Measurements from ENCODE around the gene SPAG8. TPM values are rescaled to one million over a fixed set of nuclear protein-coding genes. Genes with fewer than 3 reads are reported as not detected.

SPAG8 gene
- total and polyA plus RNA-seq, 9 of the 15 experiments (the other 6 are each of a cell fraction or from before 2014, with no cell fraction given): 0.03 to 0.47 (median 0.21) TPM

- TF ChIP-seq CLOCK (CRISPR knock-in tag; IDR thresholded peaks at IDR 0.05; ENCODE audit: borderline replicate concordance) (no peak), KAT7 (CRISPR knock-in tag; IDR thresholded peaks at IDR 0.05; ENCODE audit: borderline replicate concordance) (no peak), COPS2 (conservative IDR thresholded peaks at IDR 0.05) (no peak), RCOR1 (IDR thresholded peaks at IDR 0.05; ENCODE audit: borderline replicate concordance in 1 of 2, low read depth in 2 of 2, low read length in 2 of 2) (0 out of 4 replicates have a peak, but pooled peaks of 1 of the 2 experiments have one; percentile 27), ZNF444 (CRISPR knock-in tag; IDR thresholded peaks at IDR 0.05) (no peak), NR2C2 (CRISPR knock-in tag; IDR thresholded peaks at IDR 0.05) (peak; percentile 77), NR2C2 (tag; IDR thresholded peaks at IDR 0.05) (peak; percentile 90)
- TF ChIP-seq, protein P1, sequence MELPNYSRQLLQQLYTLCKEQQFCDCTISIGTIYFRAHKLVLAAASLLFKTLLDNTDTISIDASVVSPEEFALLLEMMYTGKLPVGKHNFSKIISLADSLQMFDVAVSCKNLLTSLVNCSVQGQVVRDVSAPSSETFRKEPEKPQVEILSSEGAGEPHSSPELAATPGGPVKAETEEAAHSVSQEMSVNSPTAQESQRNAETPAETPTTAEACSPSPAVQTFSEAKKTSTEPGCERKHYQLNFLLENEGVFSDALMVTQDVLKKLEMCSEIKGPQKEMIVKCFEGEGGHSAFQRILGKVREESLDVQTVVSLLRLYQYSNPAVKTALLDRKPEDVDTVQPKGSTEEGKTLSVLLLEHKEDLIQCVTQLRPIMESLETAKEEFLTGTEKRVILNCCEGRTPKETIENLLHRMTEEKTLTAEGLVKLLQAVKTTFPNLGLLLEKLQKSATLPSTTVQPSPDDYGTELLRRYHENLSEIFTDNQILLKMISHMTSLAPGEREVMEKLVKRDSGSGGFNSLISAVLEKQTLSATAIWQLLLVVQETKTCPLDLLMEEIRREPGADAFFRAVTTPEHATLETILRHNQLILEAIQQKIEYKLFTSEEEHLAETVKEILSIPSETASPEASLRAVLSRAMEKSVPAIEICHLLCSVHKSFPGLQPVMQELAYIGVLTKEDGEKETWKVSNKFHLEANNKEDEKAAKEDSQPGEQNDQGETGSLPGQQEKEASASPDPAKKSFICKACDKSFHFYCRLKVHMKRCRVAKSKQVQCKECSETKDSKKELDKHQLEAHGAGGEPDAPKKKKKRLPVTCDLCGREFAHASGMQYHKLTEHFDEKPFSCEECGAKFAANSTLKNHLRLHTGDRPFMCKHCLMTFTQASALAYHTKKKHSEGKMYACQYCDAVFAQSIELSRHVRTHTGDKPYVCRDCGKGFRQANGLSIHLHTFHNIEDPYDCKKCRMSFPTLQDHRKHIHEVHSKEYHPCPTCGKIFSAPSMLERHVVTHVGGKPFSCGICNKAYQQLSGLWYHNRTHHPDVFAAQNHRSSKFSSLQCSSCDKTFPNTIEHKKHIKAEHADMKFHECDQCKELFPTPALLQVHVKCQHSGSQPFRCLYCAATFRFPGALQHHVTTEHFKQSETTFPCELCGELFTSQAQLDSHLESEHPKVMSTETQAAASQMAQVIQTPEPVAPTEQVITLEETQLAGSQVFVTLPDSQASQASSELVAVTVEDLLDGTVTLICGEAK (IDR thresholded peaks at IDR 0.05): peak; percentile 46; the same call in 1 of the 2 replicates
- TF ChIP-seq, protein P1 (CRISPR knock-in tag; IDR thresholded peaks at IDR 0.05): no peak
Observed at GRCh38 chr9:35834260-35835215, 22.5 kb upstream of the SPAG8 start (continued).

Measured in K562 (cell line).